OCI-LY1 (cell line): Measurements from ENCODE around the gene ARFGEF3.

Source experiments
- EZH2 ChIP-seq: fragments of 200-600 bp; sonication (generic), shearing (Covaris generic); IDR thresholded peaks from 2 replicates; pipeline ENCODE4 v1.8.0; 2017; ENCODE audit warnings: borderline replicate concordance, mixed run types, mild to moderate bottlenecking, antibody characterized with exemption, low read length, moderate library complexity, mixed read lengths
- TF ChIP-seq, protein P1 (sequence below): fragments of 200-600 bp; sonication (generic), shearing (Covaris generic); IDR thresholded peaks from 2 replicates; pipeline ENCODE4 v1.5.1; 2017; ENCODE audit warnings: mild to moderate bottlenecking, antibody characterized with exemption, low read length, moderate library complexity, mixed read lengths

DNA sequence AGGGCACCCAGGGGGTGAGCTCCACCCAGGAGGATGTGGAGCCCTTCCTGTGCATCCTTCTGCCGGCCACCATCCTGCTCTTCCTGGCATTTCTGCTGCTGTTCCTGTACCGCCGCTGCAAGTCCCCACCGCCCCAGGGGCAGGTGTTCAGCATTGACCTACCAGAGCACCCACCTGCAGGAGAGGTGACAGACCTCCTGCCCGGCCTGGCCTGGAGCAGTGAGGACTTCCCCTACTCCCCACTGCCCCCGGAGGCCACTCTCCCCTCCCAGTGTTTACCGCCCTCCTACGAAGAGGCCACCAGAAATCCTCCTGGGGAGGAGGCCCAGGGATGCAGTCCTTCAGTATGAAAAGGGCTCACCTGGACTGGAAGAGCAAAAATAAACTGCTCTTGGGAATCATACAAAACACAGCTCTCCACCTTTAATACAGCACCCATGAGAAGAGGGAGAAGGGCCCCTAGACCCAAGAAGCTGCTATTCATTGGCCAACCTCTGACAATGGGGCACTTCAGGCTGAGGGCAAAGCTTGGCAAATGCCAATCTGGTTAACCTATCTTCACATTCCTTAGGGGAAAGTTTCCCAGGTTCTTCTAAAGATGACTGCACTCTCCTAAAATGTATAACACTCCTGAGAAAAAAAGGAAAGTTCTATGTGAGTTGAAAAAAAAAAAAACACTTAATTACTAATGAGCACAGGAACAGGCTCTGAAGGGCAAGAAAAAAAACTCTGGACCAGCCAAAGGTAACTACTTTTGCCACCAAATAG is 220.9 kb downstream of the ARFGEF3 start:
- TF ChIP-seq, protein P1, sequence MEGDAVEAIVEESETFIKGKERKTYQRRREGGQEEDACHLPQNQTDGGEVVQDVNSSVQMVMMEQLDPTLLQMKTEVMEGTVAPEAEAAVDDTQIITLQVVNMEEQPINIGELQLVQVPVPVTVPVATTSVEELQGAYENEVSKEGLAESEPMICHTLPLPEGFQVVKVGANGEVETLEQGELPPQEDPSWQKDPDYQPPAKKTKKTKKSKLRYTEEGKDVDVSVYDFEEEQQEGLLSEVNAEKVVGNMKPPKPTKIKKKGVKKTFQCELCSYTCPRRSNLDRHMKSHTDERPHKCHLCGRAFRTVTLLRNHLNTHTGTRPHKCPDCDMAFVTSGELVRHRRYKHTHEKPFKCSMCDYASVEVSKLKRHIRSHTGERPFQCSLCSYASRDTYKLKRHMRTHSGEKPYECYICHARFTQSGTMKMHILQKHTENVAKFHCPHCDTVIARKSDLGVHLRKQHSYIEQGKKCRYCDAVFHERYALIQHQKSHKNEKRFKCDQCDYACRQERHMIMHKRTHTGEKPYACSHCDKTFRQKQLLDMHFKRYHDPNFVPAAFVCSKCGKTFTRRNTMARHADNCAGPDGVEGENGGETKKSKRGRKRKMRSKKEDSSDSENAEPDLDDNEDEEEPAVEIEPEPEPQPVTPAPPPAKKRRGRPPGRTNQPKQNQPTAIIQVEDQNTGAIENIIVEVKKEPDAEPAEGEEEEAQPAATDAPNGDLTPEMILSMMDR: no peak
- no peak for TF ChIP-seq EZH2
